GM19043 (cell line): Measurements from ENCODE around the gene VPS18.

ENCODE experiments used
- ATAC-seq: cut with Tn5 transposase; IDR thresholded peaks from one replicate; pipeline ENCODE4 v1.9.1; 2021; ENCODE audit warnings: low read depth; ENCODE audit not compliant: unreplicated experiment

Gene VPS18

GRCh38 chr15:40867199-40867598 is 27.1 kb upstream of the VPS18 start:
- ATAC-seq, result no peak

GRCh38 chr15:40869686-40870085 is 24.6 kb upstream of the VPS18 start:
- ATAC-seq, result no peak

GRCh38 chr15:40870716-40871115 is 23.5 kb upstream of the VPS18 start:
- ATAC-seq, result no peak

GRCh38 chr15:40871749-40872617 is 22.3 kb upstream of the VPS18 start:
- no peak for ATAC-seq

- no peak for ATAC-seq
These were observed 21.2 kb upstream of the VPS18 start for GRCh38 chr15:40872791-40873693.

- peak; percentile 51 for ATAC-seq
These were observed 20.3 kb upstream of the VPS18 start, which contains the start of gene RHOV for GRCh38 chr15:40873694-40874561. RHOV (minus strand) TSS chr15:40874234; CDS start chr15:40874139, 95 bp downstream.

GRCh38 chr15:40875991-40876730 is 18.1 kb upstream of the VPS18 start:
- ATAC-seq, result no peak

- ATAC-seq, result no peak
These were observed 16.6 kb upstream of the VPS18 start for GRCh38 chr15:40877694-40878093.

GRCh38 chr15:40878785-40879184 is 15.5 kb upstream of the VPS18 start:
- no peak for ATAC-seq

- no peak for ATAC-seq
These were observed 14.6 kb upstream of the VPS18 start for GRCh38 chr15:40879609-40880008.

GRCh38 chr15:40881351-40881750 is 12.9 kb upstream of the VPS18 start:
- ATAC-seq, result no peak

- no peak for ATAC-seq
These were observed 7.7 kb upstream of the VPS18 start for GRCh38 chr15:40886586-40886985.

GRCh38 chr15:40889112-40889511 is 5.1 kb upstream of the VPS18 start:
- no peak for ATAC-seq

- no peak for ATAC-seq
These were observed 3.1 kb upstream of the VPS18 start for GRCh38 chr15:40891138-40891537.

GRCh38 chr15:40891810-40892446 is 2.3 kb upstream of the VPS18 start:
- ATAC-seq, result no peak

GRCh38 chr15:40892447-40893012 is 1.7 kb upstream of the VPS18 start:
- ATAC-seq, result no peak

GRCh38 chr15:40893019-40893670 is 1.1 kb upstream of the VPS18 start:
- ATAC-seq, result no peak

GRCh38 chr15:40894681-40895448 is 615 bp downstream of the VPS18 start:
- no peak for ATAC-seq
